Caco-2 (cell line): ENCODE results near the gene DNAJA3. TPM values are rescaled to one million over a fixed set of nuclear protein-coding genes. Genes with fewer than 3 reads are reported as not detected.

Experiments used
- BruUV-seq: library from RNA; stranded (reverse); fragments of 400-500 nt; replicated peaks from 2 replicates; lab custom pipeline; 2021; lab: Mats Ljungman, UMichigan
- CTCF ChIA-PET: fragments of 300-600 bp; sonication (Branson Sonifier 250); formaldehyde crosslinking; loops from one replicate; lab custom pipeline; 2022; ENCODE audit warnings: antibody characterized with exemption; lab: Charles Lee
- POLR2A ChIA-PET: fragments of 300-600 bp; sonication (Branson Sonifier 250); formaldehyde crosslinking; loops from one replicate; lab custom pipeline; 2022; ENCODE audit warnings: antibody characterized with exemption; lab: Charles Lee
- DNase-seq, 2 experiments: peaks; one replicate each; pipeline versions ENCODE4 v3.0.0 to v3.0.0-alpha.2; 2020 to 2022
- H3K27me3 ChIP-seq: replicated peaks from 2 replicates; pipeline ENCODE4 v1.6.0; 2011; ENCODE audit warnings: low read length; ENCODE audit not compliant: control insufficient read depth, insufficient read depth
- H3K36me3 ChIP-seq: 2 replicates; pipeline ENCODE4 v1.5.1; 2011; ENCODE audit warnings: low read length; ENCODE audit not compliant: control insufficient read depth, insufficient read depth
- H3K4me1 ChIP-seq: fragments of 250-450 bp; sonication (Bioruptor Pico); 2 replicates; pipeline ENCODE4 v1.5.1; 2020; ENCODE audit warnings: mild to moderate bottlenecking
- H3K4me3 ChIP-seq: 2 replicates; pipeline ENCODE4 v1.5.1; 2011; ENCODE audit warnings: low read depth, mild to moderate bottlenecking, control low read depth, low read length
- H3K9me3 ChIP-seq: fragments of 250-450 bp; sonication (Bioruptor Pico); 2 replicates; pipeline ENCODE4 v1.5.1; 2020; ENCODE audit warnings: mild to moderate bottlenecking, moderate library complexity
- H3K27ac Mint-ChIP-seq: one replicate; pipeline ENCODE4 v1.8.0; 2022; ENCODE audit warnings: mixed read lengths; ENCODE audit not compliant: unreplicated experiment
- H3K27me3 Mint-ChIP-seq: one replicate; pipeline ENCODE4 v1.8.0; 2022; ENCODE audit warnings: mixed read lengths; ENCODE audit not compliant: insufficient read depth, unreplicated experiment
- H3K36me3 Mint-ChIP-seq: one replicate; pipeline ENCODE4 v1.8.0; 2022; ENCODE audit warnings: mild to moderate bottlenecking, mixed read lengths; ENCODE audit not compliant: insufficient read depth, unreplicated experiment
- H3K4me1 Mint-ChIP-seq: one replicate; pipeline ENCODE4 v1.8.0; 2022; ENCODE audit warnings: low read depth, mixed read lengths; ENCODE audit not compliant: unreplicated experiment
- H3K4me3 Mint-ChIP-seq: one replicate; pipeline ENCODE4 v1.8.0; 2022; ENCODE audit warnings: mild to moderate bottlenecking, moderate library complexity, mixed read lengths; ENCODE audit not compliant: unreplicated experiment
- H3K9me3 Mint-ChIP-seq: one replicate; pipeline ENCODE4 v1.8.0; 2022; ENCODE audit warnings: mixed read lengths; ENCODE audit not compliant: unreplicated experiment
- intact Hi-C: fragments of 100-400 bp; cut with micrococcal nuclease; formaldehyde crosslinking; loops from one replicate; pipeline ENCODE4 v1.10.0; 2022; ENCODE audit not compliant: unreplicated experiment
- total RNA-seq: library from RNA; stranded (reverse); gene quantifications from 2 replicates; pipeline ENCODE4 v1.2.3, GENCODE V29; 2022
- TF ChIP-seq, protein P1 (sequence below), 2 experiments: fragments of 200-600 bp in 1 of 2; IDR thresholded peaks; 1 replicate in 1 of 2; 2 replicates in 1 of 2; pipeline versions ENCODE4 v1.5.1 to v1.8.0; 2011 to 2022; ENCODE audit warnings: antibody characterized with exemption in 1 of 2, control low read depth in 1 of 2, inconsistent platforms in 1 of 2, low read depth in 1 of 2, low read length in 1 of 2, mild to moderate bottlenecking in 1 of 2, moderate library complexity in 1 of 2; ENCODE audit not compliant: insufficient read depth in 1 of 2, severe bottlenecking in 1 of 2, unreplicated experiment in 1 of 2

The DNAJA3 gene
- total RNA-seq, 1 experiment from 2014 or later, result 77.1 TPM

DNA sequence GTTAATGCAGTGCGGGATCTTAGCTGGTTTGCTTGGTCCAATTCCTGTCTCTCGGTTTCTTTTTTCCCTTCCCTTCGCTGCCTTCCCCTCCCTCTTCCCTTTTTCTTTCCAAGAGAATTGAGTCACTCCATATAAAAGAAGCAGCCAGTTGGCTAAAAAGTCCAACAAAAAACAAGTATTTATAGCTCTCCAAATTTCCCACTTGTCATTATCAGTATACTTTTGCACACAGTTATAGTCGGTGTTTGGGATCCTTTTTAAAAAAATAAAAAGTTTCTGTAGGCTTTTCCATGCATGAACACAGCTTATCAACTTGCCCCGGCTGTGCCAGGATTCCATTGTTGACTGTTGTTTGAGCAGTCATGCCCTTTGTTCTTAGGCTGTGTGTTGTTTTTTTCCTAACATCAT is 75.4 kb downstream of the DNAJA3 start:
- H3K36me3 ChIP-seq, result no peaks in the 10 kb centered on the region
- peak overlapping the region; percentile 42 for H3K27ac Mint-ChIP-seq
- no peak overlapping the region for H3K4me3 Mint-ChIP-seq
- H3K4me1 ChIP-seq, result peaks cover 16% of the 10 kb centered on the region
- ChIA-PET POLR2A (no interaction called here), CTCF (interaction anchor here (0.6 to 1.4 kb wide), 3 partner anchors 13 to 211 kb away, joined by 3 to 4 read pairs (median 3); no protein-coding TSS in a partner anchor)
- H3K27me3 ChIP-seq, result no peaks in the 10 kb centered on the region
- H3K27me3 Mint-ChIP-seq, result no peaks in the 10 kb centered on the region
- peaks cover 26% of the 10 kb centered on the region for H3K4me1 Mint-ChIP-seq
- intact Hi-C loops, result loop anchor here (2.0 kb wide), 1 partner anchor 24 kb away; the partner anchor contains the start of gene HMOX2
- H3K4me3 ChIP-seq, result no peak overlapping the region
- no peak for DNase-seq
- TF ChIP-seq, protein P1, sequence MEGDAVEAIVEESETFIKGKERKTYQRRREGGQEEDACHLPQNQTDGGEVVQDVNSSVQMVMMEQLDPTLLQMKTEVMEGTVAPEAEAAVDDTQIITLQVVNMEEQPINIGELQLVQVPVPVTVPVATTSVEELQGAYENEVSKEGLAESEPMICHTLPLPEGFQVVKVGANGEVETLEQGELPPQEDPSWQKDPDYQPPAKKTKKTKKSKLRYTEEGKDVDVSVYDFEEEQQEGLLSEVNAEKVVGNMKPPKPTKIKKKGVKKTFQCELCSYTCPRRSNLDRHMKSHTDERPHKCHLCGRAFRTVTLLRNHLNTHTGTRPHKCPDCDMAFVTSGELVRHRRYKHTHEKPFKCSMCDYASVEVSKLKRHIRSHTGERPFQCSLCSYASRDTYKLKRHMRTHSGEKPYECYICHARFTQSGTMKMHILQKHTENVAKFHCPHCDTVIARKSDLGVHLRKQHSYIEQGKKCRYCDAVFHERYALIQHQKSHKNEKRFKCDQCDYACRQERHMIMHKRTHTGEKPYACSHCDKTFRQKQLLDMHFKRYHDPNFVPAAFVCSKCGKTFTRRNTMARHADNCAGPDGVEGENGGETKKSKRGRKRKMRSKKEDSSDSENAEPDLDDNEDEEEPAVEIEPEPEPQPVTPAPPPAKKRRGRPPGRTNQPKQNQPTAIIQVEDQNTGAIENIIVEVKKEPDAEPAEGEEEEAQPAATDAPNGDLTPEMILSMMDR (IDR thresholded peaks at IDR 0.05; ENCODE audit: insufficient read depth in 1 of 2, low read depth in 1 of 2, low read length in 1 of 2, severe bottlenecking in 1 of 2, unreplicated experiment in 1 of 2), result no peak
- no TSS peak for BruUV-seq
- H3K9me3 ChIP-seq, result no peaks in the 10 kb centered on the region
- no peaks in the 10 kb centered on the region for H3K9me3 Mint-ChIP-seq
- peaks cover under 1% of the 10 kb centered on the region for H3K36me3 Mint-ChIP-seq

DNA sequence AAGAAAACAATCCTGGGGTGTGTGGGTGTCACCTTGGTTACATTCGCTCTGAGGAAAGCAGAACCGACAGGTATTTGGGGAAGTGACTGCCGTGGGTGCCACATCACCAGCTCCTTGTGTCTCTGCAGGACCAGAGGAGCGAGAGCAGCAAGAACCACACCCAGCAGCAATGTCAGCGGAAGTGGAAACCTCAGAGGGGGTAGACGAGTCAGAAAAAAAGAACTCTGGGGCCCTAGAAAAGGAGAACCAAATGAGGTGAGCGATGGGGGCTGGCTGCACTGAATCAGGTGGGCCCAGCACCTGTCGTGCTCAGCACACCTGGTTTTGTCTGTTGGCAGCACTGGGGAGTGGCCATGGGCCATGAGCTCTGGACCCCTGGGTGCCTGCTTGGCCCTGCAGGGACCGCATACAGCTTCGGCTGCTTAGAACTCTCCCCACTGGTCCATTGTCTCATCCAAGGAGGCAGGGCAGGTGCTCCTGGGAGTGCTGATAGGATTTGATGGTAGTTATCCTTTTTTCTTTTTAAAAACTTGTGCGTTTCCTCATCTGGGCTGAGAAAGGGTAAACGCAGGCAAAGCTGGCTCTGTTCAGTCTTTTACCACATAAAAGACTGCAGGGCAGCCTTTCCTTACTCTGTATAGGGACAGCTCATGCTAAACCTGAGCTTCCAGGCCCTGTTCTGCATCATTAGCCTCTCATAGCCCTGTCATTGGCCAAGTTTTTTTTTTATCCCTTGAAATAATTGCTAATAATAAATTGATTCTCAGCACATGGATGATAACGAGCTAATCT is 79.9 kb downstream of the DNAJA3 start:
- ChIA-PET CTCF (interaction anchor here (0.6 to 2.1 kb wide), 3 partner anchors 13 to 43 kb away, joined by 3 to 10 read pairs (median 4); partner anchors contain the start of gene CDIP1), POLR2A (interaction anchor here (1.0 kb wide), 1 partner anchor 450 kb away, joined by 3 read pairs; no protein-coding TSS in a partner anchor)
- TF ChIP-seq, protein P1 (IDR thresholded peaks at IDR 0.05; ENCODE audit: insufficient read depth in 1 of 2, low read depth in 1 of 2, low read length in 1 of 2, severe bottlenecking in 1 of 2, unreplicated experiment in 1 of 2), result no peak
- Histone ChIP-seq H3K4me3 (no peak overlapping the region), H3K36me3 (peaks cover 2% of the 10 kb centered on the region; the same call in 1 of the 2 replicates), H3K4me1 (peaks cover 7% of the 10 kb centered on the region), H3K27me3 (no peaks in the 10 kb centered on the region), H3K9me3 (no peaks in the 10 kb centered on the region)
- DNase-seq, result no peak
- intact Hi-C loops, result loop anchor here (1.0 to 2.0 kb wide), 2 partner anchors 43 to 80 kb away; no protein-coding TSS in a partner anchor
- BruUV-seq, result no TSS peak
- Mint-ChIP-seq H3K36me3 (peaks cover 30% of the 10 kb centered on the region), H3K27me3 (no peaks in the 10 kb centered on the region), H3K4me1 (peaks cover 10% of the 10 kb centered on the region), H3K4me3 (no peak overlapping the region), H3K9me3 (no peaks in the 10 kb centered on the region), H3K27ac (no peak overlapping the region)

Other genes with a start within 250 kb of the DNAJA3 start
- not detected in 2 replicates for gene SRL, start 183.8 kb upstream of the DNAJA3 start, total RNA-seq
- 22.6 and 24.6 TPM in 2 replicates for gene TFAP4, start 152.8 kb upstream of the DNAJA3 start, total RNA-seq
- 12.3 and 13.1 TPM in 2 replicates for gene GLIS2, start 109.8 kb upstream of the DNAJA3 start, total RNA-seq
- 74.1 and 76.5 TPM in 2 replicates for gene PAM16, start 74.5 kb upstream of the DNAJA3 start, total RNA-seq
- 2.7 and 2.8 TPM in 2 replicates for gene VASN, start 54.0 kb upstream of the DNAJA3 start, total RNA-seq
- gene CORO7, start 9.3 kb upstream of the DNAJA3 start, total RNA-seq, result 23.1 and 33.4 TPM in 2 replicates
- 68.3 and 71.1 TPM in 2 replicates for gene NMRAL1, start 48.8 kb downstream of the DNAJA3 start, total RNA-seq
- 35.7 and 36.7 TPM in 2 replicates for gene HMOX2, start 50.5 kb downstream of the DNAJA3 start, total RNA-seq
- 45.0 and 51.7 TPM in 2 replicates for gene CDIP1, start 112.9 kb downstream of the DNAJA3 start, total RNA-seq
- gene C16orf96, start 130.5 kb downstream of the DNAJA3 start, total RNA-seq, result 0.11 and 0.19 TPM in 2 replicates
- 32.4 and 36.2 TPM in 2 replicates for gene UBALD1, start 189.0 kb downstream of the DNAJA3 start, total RNA-seq
- gene MGRN1, start 199.0 kb downstream of the DNAJA3 start, total RNA-seq, result 67.1 and 72.3 TPM in 2 replicates